WI38 (cell line): ENCODE results near the gene PLEKHG4B.

Source experiments
- H3K4me3 ChIP-seq: 2 replicates; pipeline ENCODE4 v1.5.1; 2011; ENCODE audit warnings: low read depth, mild to moderate bottlenecking, control low read depth, low read length
- TF ChIP-seq, protein P1 (sequence below): IDR thresholded peaks from 2 replicates; pipeline ENCODE4 v1.5.1; 2012; ENCODE audit warnings: low read depth, mild to moderate bottlenecking, control low read depth, low read length

Gene PLEKHG4B

GRCh38 chr5:185095-186070 is 93.4 kb downstream of the PLEKHG4B start:
- TF ChIP-seq, protein P1, sequence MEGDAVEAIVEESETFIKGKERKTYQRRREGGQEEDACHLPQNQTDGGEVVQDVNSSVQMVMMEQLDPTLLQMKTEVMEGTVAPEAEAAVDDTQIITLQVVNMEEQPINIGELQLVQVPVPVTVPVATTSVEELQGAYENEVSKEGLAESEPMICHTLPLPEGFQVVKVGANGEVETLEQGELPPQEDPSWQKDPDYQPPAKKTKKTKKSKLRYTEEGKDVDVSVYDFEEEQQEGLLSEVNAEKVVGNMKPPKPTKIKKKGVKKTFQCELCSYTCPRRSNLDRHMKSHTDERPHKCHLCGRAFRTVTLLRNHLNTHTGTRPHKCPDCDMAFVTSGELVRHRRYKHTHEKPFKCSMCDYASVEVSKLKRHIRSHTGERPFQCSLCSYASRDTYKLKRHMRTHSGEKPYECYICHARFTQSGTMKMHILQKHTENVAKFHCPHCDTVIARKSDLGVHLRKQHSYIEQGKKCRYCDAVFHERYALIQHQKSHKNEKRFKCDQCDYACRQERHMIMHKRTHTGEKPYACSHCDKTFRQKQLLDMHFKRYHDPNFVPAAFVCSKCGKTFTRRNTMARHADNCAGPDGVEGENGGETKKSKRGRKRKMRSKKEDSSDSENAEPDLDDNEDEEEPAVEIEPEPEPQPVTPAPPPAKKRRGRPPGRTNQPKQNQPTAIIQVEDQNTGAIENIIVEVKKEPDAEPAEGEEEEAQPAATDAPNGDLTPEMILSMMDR: no peak
- no peak overlapping the region for H3K4me3 ChIP-seq

- TF ChIP-seq, protein P1: no peak
- no peak overlapping the region for H3K4me3 ChIP-seq
These were observed 94.4 kb downstream of the PLEKHG4B start for GRCh38 chr5:186091-187041.

- H3K4me3 ChIP-seq: no peak overlapping the region
- TF ChIP-seq, protein P1: no peak
These were observed 95.1 kb downstream of the PLEKHG4B start for GRCh38 chr5:187042-187431.

DNA sequence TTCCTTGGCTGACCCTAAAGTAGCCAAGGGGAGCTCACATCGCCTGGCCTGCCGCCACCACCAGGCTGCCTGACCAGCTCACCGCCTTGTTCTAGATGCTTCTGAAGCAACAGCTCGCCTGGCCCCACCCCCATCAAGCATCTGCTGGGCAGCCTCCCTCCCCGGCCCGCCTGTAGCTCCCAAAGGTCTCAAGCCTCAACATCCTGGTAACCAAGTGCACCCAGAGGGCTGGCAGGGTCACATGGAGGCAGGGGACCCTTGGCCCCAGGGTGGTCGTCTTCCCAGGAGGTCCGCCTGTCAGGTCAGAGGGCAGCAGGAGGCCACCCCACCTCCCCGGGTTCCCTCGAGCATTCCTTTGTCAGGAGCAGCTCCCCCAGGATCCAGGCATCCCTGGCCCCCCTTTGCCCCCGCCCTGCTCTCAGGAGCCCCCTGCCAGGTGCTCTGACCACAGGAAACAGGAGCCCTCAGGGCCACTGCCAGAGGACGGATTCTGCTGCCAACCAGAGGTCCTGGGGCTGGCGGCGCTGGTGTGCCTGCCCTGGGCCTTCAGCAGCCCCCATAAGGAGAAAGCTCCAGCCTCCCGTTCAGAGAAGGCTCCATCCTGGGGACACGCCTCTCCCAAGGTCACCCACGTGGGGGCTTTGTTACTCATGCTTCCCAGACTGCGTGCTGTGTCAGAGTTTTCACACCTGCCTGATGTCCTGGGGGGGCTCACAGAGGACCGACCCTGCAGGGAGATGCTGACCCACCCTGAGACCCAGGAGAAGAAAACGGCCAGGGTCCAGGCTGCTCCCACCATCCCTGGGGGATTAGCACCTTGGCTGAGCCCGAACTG is 95.9 kb downstream of the PLEKHG4B start:
- TF ChIP-seq, protein P1: no peak
- no peak overlapping the region for H3K4me3 ChIP-seq

DNA sequence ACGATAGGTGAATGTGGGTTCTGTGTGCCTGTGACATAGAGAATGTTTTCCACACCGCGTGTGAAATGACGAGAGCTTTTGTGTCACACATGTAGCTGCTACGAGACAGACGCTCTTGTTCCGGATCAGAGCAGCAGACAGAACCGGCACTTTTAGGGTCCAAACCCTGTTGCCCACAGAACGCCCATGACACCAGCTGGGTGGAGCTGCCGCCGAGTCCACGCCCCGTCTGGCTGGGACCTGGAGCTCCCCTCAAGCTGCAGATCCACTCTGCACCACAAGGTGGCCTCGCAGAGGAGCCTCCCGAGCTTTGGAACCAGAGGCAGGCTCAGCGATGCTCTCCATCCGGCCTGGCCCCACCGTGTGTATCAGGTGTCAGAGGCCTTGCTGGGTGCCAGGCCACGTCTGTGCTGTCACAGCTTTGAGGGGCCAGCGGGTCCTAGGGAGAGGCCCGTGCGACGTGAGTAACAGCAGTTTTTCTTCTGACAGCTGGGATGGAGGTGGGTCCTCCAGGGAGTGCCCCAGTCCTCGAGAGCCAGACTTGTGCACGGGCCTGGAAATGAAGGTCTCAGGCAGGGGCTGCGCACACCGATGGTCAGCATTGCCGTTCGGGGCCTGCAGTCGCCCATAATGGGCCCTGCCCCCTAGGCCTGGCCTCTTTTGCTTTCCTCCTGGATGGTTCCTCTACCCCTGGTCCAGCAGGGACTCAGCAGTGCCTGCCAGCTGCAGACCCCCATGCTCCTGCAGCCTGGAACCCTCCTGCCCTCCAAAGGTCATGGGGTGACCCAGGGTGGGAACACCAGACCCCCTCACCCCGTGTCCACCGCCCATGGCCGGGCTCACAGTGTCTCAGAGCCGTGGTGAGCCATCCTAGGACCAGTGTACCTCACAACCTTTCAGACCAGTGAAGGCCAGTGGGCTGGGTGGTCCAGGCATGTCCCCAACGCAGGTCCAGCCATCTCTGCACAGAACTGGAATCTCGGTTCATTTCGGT is 96.8 kb downstream of the PLEKHG4B start:
- TF ChIP-seq, protein P1: peak; percentile 93
- no peak overlapping the region for H3K4me3 ChIP-seq

DNA sequence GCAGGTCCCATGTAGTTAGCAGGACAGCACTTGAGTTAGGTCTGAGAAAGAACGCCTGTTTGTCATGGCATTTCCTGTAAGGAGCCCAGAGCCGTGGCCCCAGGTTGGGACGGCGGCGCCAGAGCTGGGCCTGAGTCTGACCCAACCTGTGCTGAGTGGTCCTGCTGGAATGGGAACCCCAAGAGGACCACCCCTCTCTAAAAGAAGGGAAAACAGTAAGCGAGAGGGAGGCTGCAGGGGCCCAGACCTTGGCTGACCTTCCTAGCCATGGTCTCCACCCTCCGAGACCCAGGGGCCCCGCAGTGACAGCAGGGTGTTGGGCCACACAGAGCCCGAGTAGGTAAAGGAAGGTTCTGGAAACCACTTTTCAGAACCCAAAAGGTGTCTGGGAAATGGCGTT is 97.5 kb downstream of the PLEKHG4B start:
- no peak overlapping the region for H3K4me3 ChIP-seq
- TF ChIP-seq, protein P1: no peak
